Vagina (tissue), 2 donors: ENCODE measurements around the gene PLRG1.

Source experiments
- POLR2A ChIP-seq, 2 donors: fragments of 450-650 bp; IDR thresholded peaks; one replicate each; pipeline ENCODE4 v1.6.1; 2017; ENCODE audit warnings: antibody characterized with exemption in 2 of 2, mild to moderate bottlenecking in 2 of 2, moderate library complexity in 2 of 2
- TF ChIP-seq, protein P1 (sequence below), 3 experiments: fragments of 450-650 bp in 2 of 3; fragments of 200-600 bp in 1 of 3; sonication (generic) in 1 of 3; IDR thresholded peaks; one replicate each; pipeline ENCODE4 v1.5.1; 2017 to 2019; ENCODE audit warnings: antibody characterized with exemption in 3 of 3, mild to moderate bottlenecking in 2 of 3, moderate library complexity in 2 of 3

DNA sequence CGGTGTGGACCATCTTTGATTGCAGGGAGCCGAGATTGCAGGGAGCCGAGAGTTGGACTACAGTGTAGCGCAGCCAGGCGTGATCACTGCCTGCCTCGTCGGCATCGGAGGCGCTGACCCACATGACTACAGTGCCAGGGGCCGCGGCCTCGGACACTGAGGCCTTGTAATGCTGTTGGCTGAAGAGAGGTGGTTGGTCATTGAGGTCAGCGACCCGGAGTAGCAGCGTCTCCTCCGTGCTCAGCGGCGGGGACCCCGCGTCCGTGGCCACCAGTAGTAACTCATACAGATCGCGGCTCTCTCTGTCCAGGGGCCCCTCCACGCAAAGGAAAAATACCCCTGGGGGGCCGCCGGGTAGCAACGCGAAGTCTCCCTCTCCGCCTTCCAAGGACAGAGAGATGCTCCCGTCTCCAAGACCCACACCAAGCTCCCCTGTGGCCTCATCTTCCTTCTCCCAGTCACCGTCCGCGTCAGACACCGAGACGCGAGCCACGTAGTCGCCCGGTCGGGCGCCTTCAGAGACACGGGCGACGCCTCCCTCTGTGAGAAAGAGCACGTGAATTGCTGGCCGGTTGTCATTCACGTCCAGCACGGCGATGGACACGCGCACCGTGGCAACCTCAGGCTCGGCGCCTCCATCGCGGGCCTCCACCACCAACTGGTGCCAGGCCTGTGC, 60.5 kb downstream of the PLRG1 start:
- TF ChIP-seq POLR2A (IDR thresholded peaks at IDR 0.05): no peak
- TF ChIP-seq, protein P1, sequence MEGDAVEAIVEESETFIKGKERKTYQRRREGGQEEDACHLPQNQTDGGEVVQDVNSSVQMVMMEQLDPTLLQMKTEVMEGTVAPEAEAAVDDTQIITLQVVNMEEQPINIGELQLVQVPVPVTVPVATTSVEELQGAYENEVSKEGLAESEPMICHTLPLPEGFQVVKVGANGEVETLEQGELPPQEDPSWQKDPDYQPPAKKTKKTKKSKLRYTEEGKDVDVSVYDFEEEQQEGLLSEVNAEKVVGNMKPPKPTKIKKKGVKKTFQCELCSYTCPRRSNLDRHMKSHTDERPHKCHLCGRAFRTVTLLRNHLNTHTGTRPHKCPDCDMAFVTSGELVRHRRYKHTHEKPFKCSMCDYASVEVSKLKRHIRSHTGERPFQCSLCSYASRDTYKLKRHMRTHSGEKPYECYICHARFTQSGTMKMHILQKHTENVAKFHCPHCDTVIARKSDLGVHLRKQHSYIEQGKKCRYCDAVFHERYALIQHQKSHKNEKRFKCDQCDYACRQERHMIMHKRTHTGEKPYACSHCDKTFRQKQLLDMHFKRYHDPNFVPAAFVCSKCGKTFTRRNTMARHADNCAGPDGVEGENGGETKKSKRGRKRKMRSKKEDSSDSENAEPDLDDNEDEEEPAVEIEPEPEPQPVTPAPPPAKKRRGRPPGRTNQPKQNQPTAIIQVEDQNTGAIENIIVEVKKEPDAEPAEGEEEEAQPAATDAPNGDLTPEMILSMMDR (IDR thresholded peaks at IDR 0.05): no peak
